Central memory CD4-positive, alpha-beta T cell (primary cell): ENCODE results near the gene SETMAR.
"Not testable (repeated sequence)": the region's sequence is repeated elsewhere in the genome, so short reads cannot be mapped to it uniquely, and the experiment has no call there.

ENCODE experiments used
- DNase-seq: peaks from one replicate; pipeline ENCODE4 v3.0.0; 2022
- total RNA-seq, 3 experiments: gene quantifications; one replicate each; lab custom pipeline; 2026; lab: John Stamatoyannopoulos, UW

The SETMAR gene
- 5.8 to 16.9 (median 9.2) reads per million in 3 experiments for total RNA-seq

DNA sequence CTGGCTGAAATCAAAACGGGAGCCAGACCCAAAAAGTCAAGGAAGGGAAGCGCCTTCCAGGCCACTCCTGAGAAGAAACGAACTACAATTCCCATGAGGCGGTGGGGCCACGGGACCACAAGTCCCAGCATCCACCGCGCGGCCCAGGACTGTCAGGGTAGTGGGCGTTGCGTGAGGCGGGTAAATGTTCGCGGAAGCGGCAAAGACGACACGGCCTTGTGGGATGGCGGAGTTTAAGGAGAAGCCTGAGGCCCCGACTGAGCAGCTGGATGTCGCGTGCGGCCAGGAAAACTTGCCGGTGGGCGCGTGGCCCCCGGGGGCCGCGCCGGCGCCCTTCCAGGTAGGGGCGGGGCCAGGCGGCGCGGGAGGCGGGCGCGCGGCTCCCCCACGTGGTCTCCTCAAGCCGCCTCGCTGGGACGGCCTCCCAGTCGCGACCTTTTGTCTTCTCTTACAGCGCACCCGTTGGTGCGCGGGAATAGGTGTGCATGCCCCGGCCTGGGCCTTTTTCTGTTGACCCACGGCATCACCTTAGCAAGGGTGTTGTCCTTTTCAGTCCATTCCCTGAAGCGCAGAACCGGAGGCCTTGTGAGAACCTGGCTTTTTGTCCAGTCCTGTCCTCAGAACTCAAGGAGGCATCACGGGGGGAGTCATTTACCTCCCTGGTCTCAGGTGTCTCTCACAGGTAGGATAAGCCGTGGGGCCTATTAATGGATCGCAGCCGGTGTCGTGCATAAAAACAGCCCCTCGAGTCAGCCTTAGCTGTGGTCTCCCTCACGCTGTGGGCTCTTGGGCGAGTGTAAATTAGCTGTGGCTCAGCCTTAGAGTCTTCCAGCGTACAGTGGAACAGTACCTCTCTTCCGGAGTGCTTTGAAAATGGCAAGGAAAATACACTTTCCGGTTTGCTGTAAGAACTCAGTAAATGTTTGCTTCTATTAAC lies at the start of gene SETMAR:
Gene SETMAR (plus strand): TSS at position 183 of the 937 bp plus-strand sequence. CDS start 2 bp downstream, at position 185.
- peak; percentile 77 for DNase-seq

DNA sequence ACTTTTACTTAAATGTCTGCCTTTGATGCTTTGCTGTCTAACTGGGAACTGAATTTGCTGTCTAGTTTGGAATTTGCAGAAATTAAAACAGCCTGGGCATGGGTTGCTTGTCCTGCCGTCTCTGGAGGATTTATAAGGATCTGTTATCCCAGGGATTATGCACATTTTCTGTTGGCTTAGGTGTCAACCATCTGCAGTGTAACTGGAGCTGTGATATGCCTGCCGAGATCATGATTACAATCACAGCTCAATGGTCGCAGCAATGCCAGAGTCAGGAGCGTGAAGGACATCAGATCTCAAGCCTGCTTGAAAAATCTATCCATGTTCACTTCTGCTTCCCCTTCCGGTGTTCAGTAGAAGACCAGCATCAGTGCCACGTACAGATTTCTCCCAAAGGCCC lies 41.8 kb upstream of the SETMAR start:
- DNase-seq, result no peak

DNA sequence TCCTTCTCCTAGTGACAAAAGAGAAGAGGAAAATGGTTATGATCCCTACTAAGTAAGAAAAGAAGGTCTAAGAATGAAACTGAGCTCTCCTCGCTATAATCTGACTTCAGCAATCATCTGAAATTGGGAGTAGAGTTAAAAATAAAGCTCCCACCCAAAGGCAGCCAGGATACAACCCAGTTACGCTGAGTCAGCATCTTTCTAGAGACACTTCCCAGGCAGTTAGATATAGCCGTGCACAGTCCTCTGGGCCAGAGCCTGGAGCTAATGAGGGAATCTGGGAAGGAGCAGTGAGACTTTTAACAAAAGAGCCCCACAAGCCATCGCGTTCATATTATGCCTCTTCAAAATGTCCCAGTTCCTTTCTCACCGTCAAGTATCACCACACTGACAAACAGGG lies 39.1 kb upstream of the SETMAR start:
- no peak for DNase-seq

DNA sequence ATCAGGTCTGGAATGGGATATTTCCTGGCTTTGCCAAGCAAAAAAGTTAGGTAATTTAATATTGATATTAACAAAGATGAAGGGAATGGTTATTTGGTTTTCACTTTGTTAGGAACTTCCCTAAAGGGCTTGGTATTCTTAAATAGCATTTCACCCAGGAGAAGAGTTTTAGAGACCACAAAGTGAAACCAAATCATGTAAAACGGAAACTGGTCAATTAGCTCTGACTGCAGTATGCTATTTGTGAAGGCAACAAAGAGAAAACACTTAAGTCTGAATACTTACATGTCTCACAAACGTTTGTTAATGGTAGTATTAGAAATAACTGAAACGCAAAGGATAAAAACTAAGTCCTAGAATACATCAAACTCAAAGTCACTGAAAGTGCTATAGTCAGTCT lies 32.4 kb upstream of the SETMAR start:
- DNase-seq, result no peak

DNA sequence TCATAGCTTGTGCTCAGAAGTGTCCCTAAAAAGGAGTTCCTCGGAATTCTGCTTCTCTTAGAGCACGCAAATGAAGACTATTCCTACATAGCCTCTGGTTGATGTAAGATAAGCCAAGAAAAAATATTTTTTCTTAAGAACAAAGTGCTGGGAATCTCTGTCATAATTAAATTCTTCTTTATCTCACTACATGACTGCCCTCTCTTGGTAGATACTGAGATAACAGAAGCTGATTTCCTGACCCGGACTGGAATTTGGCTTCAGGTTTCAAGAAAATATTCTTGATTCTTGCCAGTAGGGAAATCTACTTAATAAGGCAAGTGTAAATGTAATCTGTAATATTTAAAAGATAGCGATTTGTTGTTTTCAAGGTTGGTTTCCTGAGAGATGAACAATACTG lies 31.3 kb upstream of the SETMAR start:
- no peak for DNase-seq

DNA sequence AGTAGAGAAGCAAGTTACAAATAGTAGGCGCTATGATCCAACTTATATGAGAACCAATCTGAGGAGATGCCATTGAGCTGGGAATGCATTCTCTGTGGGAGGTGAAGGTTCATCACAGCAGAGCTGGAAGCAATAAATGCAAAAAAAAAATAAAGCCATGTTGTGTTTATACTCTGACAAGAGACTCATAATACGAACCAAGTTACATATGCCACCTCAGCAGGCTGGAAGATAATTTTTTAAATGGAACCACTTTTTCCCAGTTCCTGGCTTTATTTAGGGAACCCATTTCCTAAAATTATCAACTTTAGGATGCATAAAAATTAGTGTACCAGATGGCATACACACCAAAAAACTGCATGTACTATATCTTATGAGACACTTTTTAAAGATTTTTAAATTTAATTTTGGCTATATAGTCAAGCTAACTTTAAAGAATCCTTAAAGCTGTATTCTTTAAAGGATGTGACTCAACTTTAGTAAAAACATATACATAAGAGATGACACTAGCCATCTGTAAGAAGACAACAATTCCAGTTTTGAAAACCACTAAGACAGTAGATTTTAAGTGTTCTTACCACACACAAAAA lies 23.6 kb upstream of the SETMAR start:
- DNase-seq, result no peak

DNA sequence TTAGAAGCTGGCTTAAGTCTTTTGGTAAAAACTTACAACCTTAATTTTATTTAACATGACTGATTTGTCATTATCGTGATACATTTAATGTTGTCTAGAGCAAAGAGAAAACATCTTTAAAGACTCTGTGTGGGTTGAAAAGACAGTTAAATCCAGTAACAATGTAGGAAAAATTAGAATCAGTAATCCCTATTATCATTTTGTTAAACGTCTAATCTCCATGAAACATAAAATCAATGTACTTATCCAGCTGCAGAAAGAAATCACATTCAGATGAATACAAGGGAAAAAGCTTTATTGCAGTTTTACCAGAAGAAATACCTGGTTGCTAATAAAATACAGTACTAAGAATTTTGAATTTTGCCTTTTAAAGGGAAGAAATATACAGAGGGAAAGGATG lies 21.2 kb upstream of the SETMAR start:
- no peak for DNase-seq

DNA sequence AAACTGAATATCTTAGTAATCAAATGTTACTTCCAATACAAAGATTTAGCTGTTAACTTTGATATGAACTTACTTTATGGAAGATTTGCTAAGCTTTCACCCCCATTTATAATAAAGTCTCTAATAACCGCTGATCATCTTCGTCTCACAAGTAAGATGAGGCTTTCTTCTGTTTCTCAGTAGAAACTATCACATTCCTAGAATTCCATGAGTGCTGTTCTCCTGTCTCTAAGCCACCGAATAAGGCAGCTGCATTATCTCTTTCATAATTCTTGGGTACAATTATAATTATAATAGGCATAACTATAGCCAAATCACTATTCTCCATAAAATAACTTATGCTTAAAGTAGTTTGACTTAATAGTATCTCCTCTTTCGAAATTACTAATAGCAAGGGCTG lies 18.3 kb upstream of the SETMAR start:
- no peak for DNase-seq

DNA sequence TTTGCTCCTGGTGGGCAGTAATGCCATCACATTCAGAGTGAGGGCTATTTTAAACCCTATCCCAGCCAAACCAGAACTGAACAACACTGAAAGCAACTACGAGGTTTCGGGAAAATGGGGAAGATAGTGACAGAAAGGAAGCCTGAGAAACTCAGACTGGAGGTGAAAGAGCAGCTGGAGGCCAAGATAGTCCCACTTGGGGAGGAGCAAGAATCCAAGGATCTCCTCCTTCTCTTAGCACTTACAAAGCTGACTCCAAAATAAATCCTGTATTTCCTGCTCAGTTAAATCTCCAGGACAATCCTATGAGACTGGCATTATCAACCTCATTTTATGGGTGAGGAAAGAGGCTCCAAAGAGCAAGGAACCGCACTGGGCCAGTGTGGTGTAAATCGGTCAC lies 14.1 kb upstream of the SETMAR start:
- no peak for DNase-seq

DNA sequence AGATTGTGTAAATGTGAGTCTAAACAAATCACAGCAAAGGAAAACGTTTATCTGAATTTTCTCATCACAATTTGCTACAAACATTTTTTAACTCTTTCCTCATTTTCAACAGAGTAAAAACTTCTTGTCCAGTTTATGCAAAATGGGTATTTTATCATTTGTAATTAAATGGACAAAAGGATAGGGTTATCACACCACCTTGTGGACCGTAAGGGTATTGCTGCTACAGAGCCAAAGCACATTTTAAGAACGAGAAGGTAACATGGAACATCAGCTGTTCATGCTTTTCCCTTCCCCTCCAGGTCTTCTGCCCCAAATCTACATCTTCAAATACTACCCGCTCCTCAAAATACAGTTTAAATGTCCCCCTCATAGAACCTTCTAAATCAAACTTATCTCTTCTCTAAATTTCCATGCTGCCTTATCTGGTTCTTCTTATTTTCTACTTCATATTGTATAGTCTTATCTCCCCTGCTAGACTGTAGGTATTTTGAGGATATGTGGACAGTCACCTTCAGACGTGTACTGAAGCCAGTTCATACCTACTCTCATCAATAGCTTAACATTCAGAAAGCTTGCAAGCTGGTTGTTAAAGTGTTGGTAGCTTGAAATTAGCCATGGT lies 12.8 kb upstream of the SETMAR start:
- peak; percentile 15 for DNase-seq

DNA sequence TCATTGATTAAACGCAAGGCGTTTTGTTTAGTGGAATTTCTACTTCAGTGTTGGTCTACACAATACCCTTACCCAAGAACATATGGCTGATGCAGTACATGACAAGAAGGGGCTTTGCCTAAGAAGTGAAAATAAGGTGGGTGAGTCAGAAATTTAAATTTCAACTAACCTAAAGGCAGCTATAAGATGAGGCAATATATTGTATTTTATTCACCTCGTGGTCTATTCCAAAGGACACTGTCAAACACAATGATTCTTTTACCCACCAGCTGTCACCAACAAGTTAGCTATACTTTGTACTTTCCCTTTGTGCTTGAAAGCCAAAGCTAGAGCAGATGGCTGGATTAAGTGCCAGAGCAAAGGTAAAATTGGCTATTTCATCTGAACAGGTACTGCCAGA lies 10.9 kb upstream of the SETMAR start:
- DNase-seq, result no peak

DNA sequence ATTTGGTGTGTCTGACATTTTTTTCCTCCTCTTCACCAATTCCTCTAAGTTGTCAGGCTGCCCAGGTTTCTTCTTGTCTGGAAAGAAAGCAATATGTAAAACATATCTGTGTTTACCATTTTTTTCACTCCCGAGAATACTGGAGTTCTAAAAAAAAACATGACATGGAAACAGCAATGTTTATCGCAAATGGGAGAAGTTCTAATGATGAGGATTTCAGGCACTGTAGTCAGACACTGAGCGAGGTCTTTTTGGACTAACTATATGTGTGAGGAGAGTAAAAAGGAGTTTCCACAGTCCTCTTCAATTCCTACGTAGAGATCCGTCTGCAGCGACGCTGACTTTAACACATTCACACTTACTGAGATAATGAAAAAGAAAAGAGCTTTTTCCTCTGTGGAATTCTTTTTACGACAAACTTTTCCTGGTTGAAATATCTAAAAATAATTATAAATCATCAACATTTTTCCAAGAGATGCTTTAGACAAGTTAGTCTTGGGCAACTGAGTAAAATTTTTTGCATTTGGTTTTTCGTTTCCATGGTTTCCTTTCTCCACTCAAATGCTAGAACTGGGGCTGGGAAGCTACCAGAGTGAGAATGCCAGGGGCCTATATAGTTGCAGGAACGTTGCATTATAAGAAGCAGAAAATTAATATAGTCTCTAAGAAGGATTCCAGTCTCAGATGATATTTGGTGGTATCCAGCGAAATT lies 8.4 kb upstream of the SETMAR start:
- DNase-seq, result no peak

DNA sequence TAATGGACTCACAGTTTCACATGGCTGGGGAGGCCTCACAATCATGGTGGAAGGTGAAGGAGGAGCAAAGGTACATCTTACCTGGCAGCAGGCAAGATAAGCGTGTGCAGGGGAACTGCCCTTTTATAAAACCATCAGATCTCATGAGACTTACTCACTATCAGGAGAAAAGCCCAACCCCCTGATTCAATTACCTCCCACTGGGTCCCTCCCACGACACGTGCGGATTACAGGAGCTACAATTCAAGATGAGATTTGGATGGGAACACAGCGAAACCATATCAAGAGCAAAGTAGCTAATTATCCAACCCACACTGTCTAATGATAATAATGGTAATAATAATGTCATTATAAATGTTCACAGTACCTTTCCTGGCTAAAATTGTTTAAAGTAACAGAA lies 6.7 kb upstream of the SETMAR start:
- DNase-seq, result not testable (repeated sequence)

DNA sequence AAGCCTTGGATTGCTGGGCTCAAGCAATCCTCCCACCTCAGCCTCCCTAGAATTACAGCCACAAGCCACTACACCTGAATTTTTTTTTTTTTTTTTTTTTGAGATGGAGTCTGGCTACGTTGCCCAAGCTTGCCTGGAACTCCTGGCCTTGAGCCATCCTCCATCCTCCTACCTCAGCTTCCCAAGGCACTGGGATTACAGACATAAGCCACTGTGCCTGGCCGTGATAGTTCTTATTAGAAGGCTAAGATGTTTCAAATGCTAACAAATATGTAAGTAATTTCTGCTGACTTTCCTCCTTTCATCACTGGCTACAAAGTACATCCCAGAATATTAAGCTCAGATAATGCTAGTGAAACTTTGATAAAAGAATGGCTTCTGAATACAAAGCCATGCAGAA lies 5.7 kb upstream of the SETMAR start:
- DNase-seq, result no peak

DNA sequence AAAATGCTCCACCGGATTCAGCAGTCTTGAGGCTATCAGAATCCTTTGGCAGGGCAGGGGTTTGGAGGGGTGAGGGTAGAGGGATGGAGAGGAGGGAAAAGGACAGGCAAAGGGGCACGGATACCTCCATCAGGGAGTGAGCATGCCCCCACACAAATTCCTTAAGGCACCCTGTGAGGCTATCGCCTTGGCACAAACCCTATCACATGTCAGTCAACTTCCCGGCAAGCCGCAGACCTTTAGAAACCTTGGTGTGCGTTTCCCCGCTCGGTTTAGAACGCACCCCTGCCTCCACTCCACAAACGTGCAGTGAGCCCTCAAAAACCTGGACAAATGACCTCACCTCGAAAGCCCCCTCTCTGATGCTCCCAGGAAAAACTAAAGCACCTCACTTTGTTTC lies 422 bp upstream of the SETMAR start:
- DNase-seq, result no peak

DNA sequence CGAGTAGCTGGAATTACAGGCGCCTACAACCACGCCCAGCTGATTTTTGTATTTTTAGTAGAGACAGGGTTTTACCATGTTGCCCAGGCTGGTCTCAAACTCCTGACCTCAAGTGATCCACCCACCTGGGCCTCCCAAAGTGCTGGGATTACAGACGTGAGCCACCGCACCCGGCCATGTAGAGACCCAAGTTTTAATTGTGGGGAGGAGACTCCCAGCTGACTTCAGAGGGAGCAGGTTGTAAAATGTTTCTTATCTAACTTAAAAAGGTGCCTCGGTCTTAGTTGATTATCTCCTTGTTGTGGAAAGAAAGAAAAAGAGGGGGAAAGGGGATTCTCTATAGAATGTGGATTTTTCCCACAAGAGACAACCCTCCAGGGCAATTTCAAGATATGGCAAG lies 2.0 kb downstream of the SETMAR start:
- DNase-seq, result not testable (repeated sequence)

DNA sequence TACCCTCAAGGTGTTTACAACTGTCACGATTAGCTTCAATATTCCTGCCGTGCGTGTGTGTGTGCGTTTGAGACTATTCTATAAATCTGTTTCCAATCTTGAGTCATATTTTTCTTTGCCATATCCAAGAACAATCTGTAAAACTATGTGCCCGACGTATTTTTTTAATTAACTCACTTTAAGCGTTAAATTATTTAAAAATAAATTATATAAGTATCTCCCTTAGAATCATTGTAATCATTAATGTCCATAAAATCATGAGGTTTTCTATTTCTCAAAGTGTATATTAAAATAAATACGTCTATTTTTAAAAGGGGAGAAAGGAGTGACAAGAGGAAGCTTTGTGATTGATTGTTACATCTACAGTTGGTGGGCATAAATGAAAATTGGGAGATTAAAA lies 2.9 kb downstream of the SETMAR start:
- no peak for DNase-seq

DNA sequence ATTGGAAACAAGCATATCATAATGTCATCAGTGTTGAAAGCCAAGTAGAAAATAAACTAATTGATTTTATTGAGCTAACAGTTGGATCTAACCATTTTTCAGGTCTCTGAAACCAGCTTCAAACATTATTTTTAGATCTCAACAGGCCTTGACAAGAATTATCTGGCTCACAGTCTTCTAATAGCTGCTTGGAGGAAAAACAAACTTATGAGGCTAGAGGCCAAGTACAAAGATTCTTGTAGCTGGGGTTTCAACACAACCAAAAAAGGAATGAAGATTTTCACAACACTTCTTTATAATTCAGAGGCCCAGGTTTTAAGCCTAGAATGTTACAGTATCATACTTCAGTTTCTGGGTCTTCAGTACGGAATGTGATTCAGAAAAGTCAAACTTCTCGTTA lies 3.7 kb downstream of the SETMAR start:
- DNase-seq, result no peak

DNA sequence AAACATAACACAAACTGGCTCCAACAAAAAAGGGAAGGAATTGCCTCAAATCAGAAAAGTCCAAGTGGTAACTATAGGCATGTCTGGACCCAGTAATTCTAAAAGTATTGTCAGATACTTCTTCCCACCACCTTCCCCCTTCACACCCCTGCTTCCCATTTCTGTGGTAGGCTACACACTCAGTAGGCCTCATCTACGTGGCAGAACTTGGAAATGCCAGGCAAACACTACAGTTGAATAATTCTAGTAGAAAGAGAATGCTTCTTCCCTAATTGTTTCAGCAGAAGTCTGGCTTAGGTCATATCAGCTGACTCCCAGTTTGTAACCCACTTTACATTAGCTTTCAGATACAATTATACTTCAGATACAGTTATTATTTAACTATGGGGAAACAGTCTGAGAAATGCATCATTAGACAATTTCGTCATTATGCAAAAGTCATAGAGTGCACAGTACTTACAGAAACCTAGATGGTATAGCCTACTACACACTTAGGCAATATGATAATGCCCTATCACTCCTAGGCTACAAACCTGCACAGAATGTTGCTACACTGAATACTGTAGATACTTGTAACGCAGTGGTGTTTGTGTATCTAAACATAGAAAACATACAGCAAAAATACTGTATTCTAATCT lies 6.4 kb downstream of the SETMAR start:
- DNase-seq, result no peak

DNA sequence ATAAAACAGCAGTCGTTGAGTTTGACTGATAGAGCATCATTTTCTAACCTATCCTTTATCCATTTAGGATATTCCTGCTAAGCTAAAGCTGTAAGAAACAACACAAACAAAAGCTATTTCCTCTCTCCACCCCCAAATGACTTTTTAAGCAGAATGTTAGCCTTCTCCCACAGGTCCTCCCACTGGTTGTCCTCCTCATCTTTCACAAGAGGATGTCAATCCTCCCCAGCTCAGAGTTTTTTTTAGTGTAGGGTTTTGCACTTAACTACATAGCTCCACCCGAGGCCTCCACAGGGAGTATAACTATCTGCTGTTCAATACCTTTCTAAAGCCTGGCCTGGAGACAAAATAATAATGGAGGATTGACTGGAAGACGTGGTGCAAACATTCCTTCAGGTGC lies 7.8 kb downstream of the SETMAR start:
- no peak for DNase-seq

DNA sequence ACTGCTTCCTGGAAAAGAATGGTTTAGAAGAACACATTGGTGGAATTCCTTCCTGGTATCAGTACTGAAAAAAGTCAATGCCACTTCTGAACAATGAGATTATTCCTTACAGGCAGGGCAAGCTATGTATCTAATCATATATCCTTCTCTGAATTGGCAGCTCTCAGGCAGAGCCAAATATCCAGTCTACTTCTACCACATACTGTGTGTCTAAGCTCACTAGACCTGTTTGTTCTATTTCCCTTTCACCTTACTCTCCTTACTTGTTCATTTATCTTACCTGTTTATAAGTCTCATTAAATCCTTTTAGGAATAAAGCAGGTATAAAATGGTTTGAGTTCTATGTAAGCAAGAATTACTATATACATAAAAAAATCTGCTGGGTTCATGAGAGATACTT lies 8.3 kb downstream of the SETMAR start:
- no peak for DNase-seq

DNA sequence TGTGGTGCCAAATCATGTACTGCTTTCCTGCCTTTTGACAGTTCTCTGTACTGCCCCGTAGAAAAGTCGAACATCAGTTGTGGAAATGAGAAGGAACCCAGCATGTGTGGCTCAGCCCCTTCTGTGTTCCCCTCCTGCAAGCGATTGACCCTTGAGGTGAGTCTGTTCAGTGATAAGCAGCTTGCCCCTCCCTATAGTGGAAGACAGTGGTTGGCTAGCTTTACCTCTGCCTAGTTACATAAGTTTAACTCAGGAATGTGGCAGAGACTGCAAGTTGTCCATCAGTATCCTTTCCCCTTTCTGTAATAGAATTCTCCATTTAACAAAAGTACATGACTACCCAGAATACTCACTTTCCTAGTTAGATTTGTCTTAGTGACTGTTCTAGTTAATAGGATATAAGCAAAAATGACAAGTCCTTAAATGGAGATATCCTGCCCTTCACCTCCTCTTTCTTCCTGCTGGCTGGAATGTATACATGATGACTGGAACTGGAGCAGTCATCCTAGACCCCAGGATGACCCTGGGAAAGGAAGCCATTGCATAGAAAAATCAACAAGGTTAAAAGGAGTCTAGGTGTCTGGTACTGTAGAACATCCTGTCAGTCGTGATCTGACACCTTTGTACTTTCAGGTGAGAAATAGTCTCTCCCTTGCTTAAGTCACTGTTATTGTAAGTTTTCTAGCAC lies 10.6 kb downstream of the SETMAR start:
- no peak for DNase-seq
